Stromal cell of bone marrow (primary cell): ENCODE data around the gene QRSL1.
"Not testable (repeated sequence)": the region's sequence is repeated elsewhere in the genome, so short reads cannot be mapped to it uniquely, and the experiment has no call there.

Experiments
- DNase-seq: peaks from one replicate; pipeline ENCODE4 v3.0.0-alpha.2; 2012; ENCODE audit warnings: low read depth

The QRSL1 gene

GRCh38 chr6:106626485-106626884, 2.9 kb upstream of the QRSL1 start:
- DNase-seq = no peak

GRCh38 chr6:106627760-106628159, 1.6 kb upstream of the QRSL1 start:
- DNase-seq = not testable (repeated sequence)

- no peak for DNase-seq
Measured at GRCh38 chr6:106628658-106629102, 698 bp upstream of the QRSL1 start.

GRCh38 chr6:106629859-106630163, 433 bp downstream of the QRSL1 start:
- DNase-seq = no peak

- no peak for DNase-seq
Measured at GRCh38 chr6:106630366-106630765, 988 bp downstream of the QRSL1 start.

GRCh38 chr6:106631346-106631745, 2.0 kb downstream of the QRSL1 start:
- DNase-seq = no peak

GRCh38 chr6:106634565-106634964, 5.2 kb downstream of the QRSL1 start:
- DNase-seq = no peak

- DNase-seq = no peak
Measured at GRCh38 chr6:106637051-106637716, 7.8 kb downstream of the QRSL1 start.

GRCh38 chr6:106637717-106638341, 8.5 kb downstream of the QRSL1 start:
- no peak for DNase-seq

GRCh38 chr6:106639812-106640211, 10.4 kb downstream of the QRSL1 start:
- DNase-seq = no peak

GRCh38 chr6:106642476-106642875, 13.1 kb downstream of the QRSL1 start:
- no peak for DNase-seq

GRCh38 chr6:106643061-106643460, 13.7 kb downstream of the QRSL1 start:
- no peak for DNase-seq

- DNase-seq = no peak
Measured at GRCh38 chr6:106648651-106649308, 19.4 kb downstream of the QRSL1 start.

GRCh38 chr6:106658469-106658868, 29.1 kb downstream of the QRSL1 start:
- DNase-seq = no peak

GRCh38 chr6:106659859-106660258, 30.5 kb downstream of the QRSL1 start:
- no peak for DNase-seq

- no peak for DNase-seq
Measured at GRCh38 chr6:106662458-106662857, 33.1 kb downstream of the QRSL1 start.

GRCh38 chr6:106666282-106667021, 37.1 kb downstream of the QRSL1 start:
- DNase-seq = no peak

GRCh38 chr6:106667022-106667402, 37.6 kb downstream of the QRSL1 start:
- DNase-seq = no peak

- DNase-seq = no peak
Measured at GRCh38 chr6:106670236-106670635, 40.9 kb downstream of the QRSL1 start.

GRCh38 chr6:106671651-106672050, 42.3 kb downstream of the QRSL1 start:
- DNase-seq = no peak

- DNase-seq = no peak
Measured at GRCh38 chr6:106674541-106675229, 45.3 kb downstream of the QRSL1 start.

- DNase-seq = no peak
Measured at GRCh38 chr6:106677282-106677681, 47.9 kb downstream of the QRSL1 start.
